H1 (cell line): ENCODE results near the gene ENPP1.

Experiments used
- BACH1 ChIP-seq: IDR thresholded peaks from 2 replicates; pipeline ENCODE4 v1.6.1; 2012; ENCODE audit warnings: low read length, improper control_type of control experiment
- CHD2 ChIP-seq: IDR thresholded peaks from 2 replicates; pipeline ENCODE4 v1.6.1; 2012; ENCODE audit warnings: low read length, improper control_type of control experiment
- CTCF ChIP-seq, 3 experiments: IDR thresholded peaks; 1 replicate in 2 of 3; 2 replicates in 1 of 3; pipeline versions ENCODE4 v1.5.1 to v1.6.1; 2011; ENCODE audit warnings: low read length in 3 of 3, mild to moderate bottlenecking in 3 of 3, inconsistent platforms in 2 of 3, low read depth in 1 of 3, moderate library complexity in 1 of 3; ENCODE audit not compliant: insufficient read depth in 1 of 3; ENCODE audit errors: control extremely low read depth in 1 of 3
- E2F6 ChIP-seq: IDR thresholded peaks from 2 replicates; pipeline ENCODE4 v1.6.1; 2012; ENCODE audit warnings: inconsistent platforms
- HDAC2 ChIP-seq, 2 experiments: fragments of 300-600 bp in 1 of 2; sonication (generic) in 1 of 2; IDR thresholded peaks; 2 replicates each; pipeline ENCODE4 v1.6.1; 2011 to 2012; ENCODE audit warnings: low read depth in 2 of 2, low read length in 2 of 2, mild to moderate bottlenecking in 2 of 2, moderate library complexity in 2 of 2, borderline replicate concordance in 1 of 2, inconsistent platforms in 1 of 2
- HDAC6 ChIP-seq: IDR thresholded peaks from one replicate; pipeline ENCODE4 v1.7.1; 2012; ENCODE audit warnings: low read depth, mild to moderate bottlenecking, inconsistent platforms, low read length, moderate library complexity
- JUN ChIP-seq: IDR thresholded peaks from 2 replicates; pipeline ENCODE4 v1.6.1; 2011; ENCODE audit warnings: low read depth, mild to moderate bottlenecking, improper control_type of control experiment, low read length
- NRF1 ChIP-seq: IDR thresholded peaks from 2 replicates; pipeline ENCODE4 v1.6.1; 2011; ENCODE audit warnings: mild to moderate bottlenecking, low read depth, low read length, improper control_type of control experiment
- POLR2A ChIP-seq, 2 experiments: IDR thresholded peaks; 1 replicate in 1 of 2; 2 replicates in 1 of 2; pipeline ENCODE4 v1.6.1; 2011; ENCODE audit warnings: low read depth in 2 of 2, low read length in 2 of 2, mild to moderate bottlenecking in 2 of 2; ENCODE audit errors: control extremely low read depth in 1 of 2
- RNF2 ChIP-seq: fragments of 200-900, 300-1000 bp; sonication (generic); IDR thresholded peaks from 2 replicates; pipeline ENCODE4 v1.7.1; 2016; ENCODE audit warnings: borderline replicate concordance, low read depth, mild to moderate bottlenecking, antibody characterized with exemption, low read length; ENCODE audit not compliant: poor library complexity, severe bottlenecking; ENCODE audit errors: missing control alignments
- SP1 ChIP-seq: IDR thresholded peaks from 2 replicates; pipeline ENCODE4 v1.6.1; 2011; ENCODE audit warnings: low read depth, low read length
- SRF ChIP-seq: IDR thresholded peaks from 2 replicates; pipeline ENCODE4 v1.6.1; 2011; ENCODE audit warnings: mild to moderate bottlenecking, low read depth, low read length, moderate library complexity

GRCh38 chr6:131808460-131809269 is 845 bp downstream of the ENPP1 start:
- no peak for TF ChIP-seq HDAC6
- no peak for TF ChIP-seq CTCF (IDR thresholded peaks at IDR 0.05; ENCODE audit: control extremely low read depth in 1 of 3, insufficient read depth in 1 of 3, low read depth in 1 of 3, low read length in 3 of 3)
- TF ChIP-seq SRF = no peak
- no peak for TF ChIP-seq RNF2
- no peak for TF ChIP-seq JUN
- TF ChIP-seq NRF1 = no peak
- no peak for TF ChIP-seq HDAC2 (IDR thresholded peaks at IDR 0.05; ENCODE audit: borderline replicate concordance in 1 of 2, low read depth in 2 of 2, low read length in 2 of 2)
- TF ChIP-seq CHD2 = no peak
- TF ChIP-seq BACH1 = no peak
- TF ChIP-seq POLR2A (IDR thresholded peaks at IDR 0.05; ENCODE audit: control extremely low read depth in 1 of 2, low read depth in 2 of 2, low read length in 2 of 2) = no peak
- no peak for TF ChIP-seq E2F6
- TF ChIP-seq SP1 = no peak
